Endodermal cell (in vitro differentiated cells): ENCODE results near the gene THSD4. TPM values are rescaled to one million over a fixed set of nuclear protein-coding genes. Genes with fewer than 3 reads are reported as not detected.

Experiments
- DNase-seq: peaks from one replicate; pipeline ENCODE4 v3.0.0-alpha.2; 2017
- H3K27ac ChIP-seq: 2 replicates; pipeline ENCODE4 v1.5.1; 2013; ENCODE audit warnings: mild to moderate bottlenecking, low read depth, low read length, moderate library complexity
- H3K27me3 ChIP-seq: 2 replicates; pipeline ENCODE4 v1.6.1; 2013; ENCODE audit warnings: mild to moderate bottlenecking, low read length, moderate library complexity; ENCODE audit not compliant: insufficient read depth, control insufficient read depth, poor library complexity, severe bottlenecking
- H3K36me3 ChIP-seq: 2 replicates; pipeline ENCODE4 v1.7.0; 2013; ENCODE audit warnings: mild to moderate bottlenecking, low read length, moderate library complexity; ENCODE audit not compliant: control insufficient read depth, insufficient read depth
- H3K4me1 ChIP-seq: one replicate; pipeline ENCODE4 v1.7.0; 2013; ENCODE audit warnings: low read length; ENCODE audit not compliant: control insufficient read depth, insufficient read depth
- H3K4me3 ChIP-seq: 2 replicates; pipeline ENCODE4 v1.5.1; 2013; ENCODE audit warnings: mild to moderate bottlenecking, low read length, moderate library complexity
- H3K9ac ChIP-seq: 2 replicates; pipeline ENCODE4 v1.6.1; 2013; ENCODE audit warnings: mild to moderate bottlenecking, low read length, moderate library complexity; ENCODE audit not compliant: poor library complexity, severe bottlenecking; ENCODE audit errors: extremely low read depth
- H3K9me3 ChIP-seq: 2 replicates; pipeline ENCODE4 v1.6.1; 2013; ENCODE audit warnings: mild to moderate bottlenecking, low read length, moderate library complexity; ENCODE audit not compliant: control insufficient read depth
- H3K27ac Mint-ChIP-seq: 2 replicates; pipeline ENCODE4 v1.8.0; 2020; ENCODE audit warnings: mixed read lengths
- H3K27me3 Mint-ChIP-seq: 2 replicates; pipeline ENCODE4 v1.8.0; 2021; ENCODE audit warnings: mild to moderate bottlenecking, mixed read lengths; ENCODE audit not compliant: insufficient read depth
- H3K36me3 Mint-ChIP-seq: 2 replicates; pipeline ENCODE4 v1.8.0; 2020; ENCODE audit warnings: low read depth, mixed read lengths
- H3K4me1 Mint-ChIP-seq: 2 replicates; pipeline ENCODE4 v1.8.0; 2020; ENCODE audit warnings: mixed read lengths
- H3K4me3 Mint-ChIP-seq: 2 replicates; pipeline ENCODE4 v1.8.0; 2020; ENCODE audit warnings: mild to moderate bottlenecking, moderate library complexity, mixed read lengths
- H3K9me3 Mint-ChIP-seq: 2 replicates; pipeline ENCODE4 v1.8.0; 2020; ENCODE audit warnings: mild to moderate bottlenecking, mixed read lengths
- WGBS, 2 experiments: methylation state at CpG; one replicate each; pipeline versions ENCODE4 v1.1.5 to v1.1.7; 2013; ENCODE audit warnings: missing lambda C conversion rate in 2 of 2, mixed read lengths in 1 of 2; ENCODE audit not compliant: insufficient coverage in 1 of 2, insufficient read length in 1 of 2; 5-methylcytosine and 5-hydroxymethylcytosine counted together
- total RNA-seq, 2 donors: library from RNA; stranded (reverse); fragmentation: NEBNext Ultra II Directional in 1 of 2; extraction: Animal tissue kit (Norgen Biotek cat#: 25700) in 1 of 2; gene quantifications; 2 replicates in 1 of 2; 3 replicates in 1 of 2; pipeline ENCODE4 v1.2.1, GENCODE V29; 2021
- TF ChIP-seq, protein P1 (sequence below): fragments of 200-600 bp; sonication (generic); conservative IDR thresholded peaks from 2 replicates; pipeline ENCODE4 v1.5.0; 2021; ENCODE audit warnings: antibody characterized with exemption, mild to moderate bottlenecking

THSD4 gene
- total RNA-seq, 2 donors from 2014 or later = 4.6 to 5.4 TPM

DNA sequence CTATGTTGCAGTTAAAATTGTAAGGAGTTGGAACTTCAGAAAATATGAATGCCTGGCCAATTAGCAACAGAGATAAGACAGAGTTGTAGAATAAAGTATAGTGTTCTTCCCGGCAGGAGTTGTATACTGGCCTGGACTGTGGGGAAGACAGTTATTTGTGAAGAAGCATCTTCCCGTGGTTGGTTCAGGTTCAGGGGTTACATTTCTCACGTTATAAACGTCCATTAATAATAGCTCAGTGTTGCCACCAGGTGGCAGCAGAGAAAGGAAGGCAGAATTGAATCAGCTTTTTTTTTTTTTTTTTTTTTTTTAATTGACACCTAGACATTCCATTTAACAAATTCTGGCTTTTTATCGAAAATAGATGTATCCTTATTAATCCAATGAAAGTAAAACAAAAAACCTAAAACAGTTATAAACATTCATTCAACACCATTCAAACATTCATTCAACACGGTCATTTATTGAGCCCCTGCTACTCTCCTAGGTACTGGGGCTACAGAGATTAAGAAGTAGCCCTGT lies 628.7 kb downstream of the THSD4 start:
- Histone ChIP-seq H3K27me3 (no peaks in the 10 kb centered on the region), H3K9me3 (no peaks in the 10 kb centered on the region), H3K36me3 (no peaks in the 10 kb centered on the region), H3K4me3 (no peak overlapping the region), H3K27ac (no peak overlapping the region), H3K4me1 (no peaks in the 10 kb centered on the region), H3K9ac (no peak overlapping the region)
- 29% methylated on average over 5 of the region's 6 CpGs; no CpG with 5 or more reads in 1 of the 2 experiments for WGBS, 2 experiments
- Mint-ChIP-seq H3K4me3 (no peak overlapping the region), H3K4me1 (peaks cover 3% of the 10 kb centered on the region), H3K27ac (no peak overlapping the region), H3K27me3 (no peaks in the 10 kb centered on the region), H3K36me3 (no peaks in the 10 kb centered on the region), H3K9me3 (no peaks in the 10 kb centered on the region)
- TF ChIP-seq, protein P1, sequence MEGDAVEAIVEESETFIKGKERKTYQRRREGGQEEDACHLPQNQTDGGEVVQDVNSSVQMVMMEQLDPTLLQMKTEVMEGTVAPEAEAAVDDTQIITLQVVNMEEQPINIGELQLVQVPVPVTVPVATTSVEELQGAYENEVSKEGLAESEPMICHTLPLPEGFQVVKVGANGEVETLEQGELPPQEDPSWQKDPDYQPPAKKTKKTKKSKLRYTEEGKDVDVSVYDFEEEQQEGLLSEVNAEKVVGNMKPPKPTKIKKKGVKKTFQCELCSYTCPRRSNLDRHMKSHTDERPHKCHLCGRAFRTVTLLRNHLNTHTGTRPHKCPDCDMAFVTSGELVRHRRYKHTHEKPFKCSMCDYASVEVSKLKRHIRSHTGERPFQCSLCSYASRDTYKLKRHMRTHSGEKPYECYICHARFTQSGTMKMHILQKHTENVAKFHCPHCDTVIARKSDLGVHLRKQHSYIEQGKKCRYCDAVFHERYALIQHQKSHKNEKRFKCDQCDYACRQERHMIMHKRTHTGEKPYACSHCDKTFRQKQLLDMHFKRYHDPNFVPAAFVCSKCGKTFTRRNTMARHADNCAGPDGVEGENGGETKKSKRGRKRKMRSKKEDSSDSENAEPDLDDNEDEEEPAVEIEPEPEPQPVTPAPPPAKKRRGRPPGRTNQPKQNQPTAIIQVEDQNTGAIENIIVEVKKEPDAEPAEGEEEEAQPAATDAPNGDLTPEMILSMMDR = peak; percentile 85
- DNase-seq = peak; percentile 77

DNA sequence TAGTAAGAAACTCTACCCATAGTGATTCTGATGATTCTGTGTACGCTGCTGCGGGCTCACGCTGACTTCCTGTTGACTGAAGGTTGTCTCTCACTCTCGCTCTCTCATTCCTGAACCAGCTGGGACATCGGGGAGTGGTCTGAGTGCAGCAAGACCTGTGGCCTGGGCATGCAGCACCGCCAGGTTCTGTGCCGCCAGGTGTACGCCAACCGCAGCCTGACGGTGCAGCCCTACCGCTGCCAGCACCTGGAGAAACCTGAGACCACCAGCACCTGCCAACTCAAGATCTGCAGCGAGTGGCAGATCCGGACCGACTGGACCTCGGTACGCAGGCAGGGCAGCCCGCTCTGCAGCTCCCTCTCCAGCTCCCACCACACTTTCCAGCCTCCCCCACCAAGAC lies 631.4 kb downstream of the THSD4 start:
- Histone ChIP-seq H3K27me3 (no peaks in the 10 kb centered on the region), H3K36me3 (no peaks in the 10 kb centered on the region), H3K27ac (no peak overlapping the region), H3K9me3 (no peaks in the 10 kb centered on the region), H3K4me3 (no peak overlapping the region), H3K9ac (no peak overlapping the region), H3K4me1 (no peaks in the 10 kb centered on the region)
- TF ChIP-seq, protein P1 = no peak
- H3K36me3 Mint-ChIP-seq = no peaks in the 10 kb centered on the region
- no peaks in the 10 kb centered on the region for H3K4me1 Mint-ChIP-seq
- H3K27me3 Mint-ChIP-seq = no peaks in the 10 kb centered on the region
- H3K9me3 Mint-ChIP-seq = no peaks in the 10 kb centered on the region
- DNase-seq = no peak
- H3K27ac Mint-ChIP-seq = no peak overlapping the region
- WGBS, 2 experiments = 93 to 95% methylated on average over 14 to 17 of the region's 17 CpGs
- no peak overlapping the region for H3K4me3 Mint-ChIP-seq

DNA sequence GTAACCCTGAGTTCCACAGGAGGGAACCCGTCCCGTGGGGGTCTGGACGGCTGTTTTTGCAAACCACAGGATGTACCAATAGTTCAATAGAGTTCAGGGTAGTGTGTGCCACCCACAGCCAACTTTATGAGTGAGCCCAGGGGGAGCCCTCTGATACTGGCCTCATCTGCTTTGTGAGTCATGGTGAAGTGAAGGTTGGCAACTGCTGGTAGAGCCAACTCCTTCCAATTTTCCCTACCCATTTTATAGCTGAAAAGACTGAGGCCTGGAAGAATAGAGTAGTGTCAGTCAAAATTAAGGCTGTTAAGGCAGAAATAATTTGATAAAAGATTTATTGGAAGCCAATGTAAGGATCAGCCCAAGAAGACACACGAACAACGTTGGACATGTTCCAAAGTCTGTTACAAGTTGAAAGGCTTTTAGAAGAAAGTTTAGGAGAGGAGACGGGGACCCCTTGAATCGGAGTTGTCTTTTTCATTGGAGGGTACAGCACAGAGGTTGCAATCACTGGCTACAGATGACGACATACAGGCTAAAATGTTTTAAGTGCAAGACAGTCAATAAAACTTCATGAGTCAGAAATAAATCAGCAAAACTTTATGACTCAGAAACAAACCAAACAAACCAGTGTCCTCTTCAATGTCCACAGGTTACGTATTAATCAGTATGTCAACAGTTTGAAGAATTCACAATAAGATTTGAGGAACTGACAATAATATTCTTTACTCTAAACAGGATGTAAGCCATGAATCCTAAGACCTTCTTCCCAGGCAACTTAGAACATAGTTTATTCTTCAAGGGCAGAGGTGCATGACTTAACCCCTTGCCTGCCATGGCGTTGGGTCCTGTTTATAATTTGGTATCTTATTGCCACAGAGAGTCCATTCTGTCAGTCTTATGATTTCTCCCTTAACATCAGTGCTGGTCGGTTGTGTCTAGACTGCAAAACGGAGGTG lies 632.1 kb downstream of the THSD4 start:
- no peak for DNase-seq
- H3K27ac Mint-ChIP-seq = no peak overlapping the region
- TF ChIP-seq, protein P1 = no peak
- no peaks in the 10 kb centered on the region for H3K9me3 Mint-ChIP-seq
- H3K27me3 Mint-ChIP-seq = no peaks in the 10 kb centered on the region
- Histone ChIP-seq H3K27me3 (no peaks in the 10 kb centered on the region), H3K27ac (no peak overlapping the region), H3K36me3 (no peaks in the 10 kb centered on the region), H3K4me1 (no peaks in the 10 kb centered on the region), H3K9me3 (no peaks in the 10 kb centered on the region), H3K9ac (no peak overlapping the region), H3K4me3 (no peak overlapping the region)
- WGBS, 2 experiments = 91 to 95% methylated on average over 8 to 12 of the region's 12 CpGs
- H3K4me3 Mint-ChIP-seq = no peak overlapping the region
- H3K4me1 Mint-ChIP-seq = no peaks in the 10 kb centered on the region
- H3K36me3 Mint-ChIP-seq = no peaks in the 10 kb centered on the region
